ENCODE results near the gene LRRC4B.
"Not testable (repeated sequence)": the region's sequence is repeated elsewhere in the genome, so short reads cannot be mapped to it uniquely, and the experiment has no call there.

The LRRC4B gene

GRCh38 chr19:50535672-50536187 is 32.5 kb downstream of the LRRC4B start:
- TF ChIP-seq, protein P1, sequence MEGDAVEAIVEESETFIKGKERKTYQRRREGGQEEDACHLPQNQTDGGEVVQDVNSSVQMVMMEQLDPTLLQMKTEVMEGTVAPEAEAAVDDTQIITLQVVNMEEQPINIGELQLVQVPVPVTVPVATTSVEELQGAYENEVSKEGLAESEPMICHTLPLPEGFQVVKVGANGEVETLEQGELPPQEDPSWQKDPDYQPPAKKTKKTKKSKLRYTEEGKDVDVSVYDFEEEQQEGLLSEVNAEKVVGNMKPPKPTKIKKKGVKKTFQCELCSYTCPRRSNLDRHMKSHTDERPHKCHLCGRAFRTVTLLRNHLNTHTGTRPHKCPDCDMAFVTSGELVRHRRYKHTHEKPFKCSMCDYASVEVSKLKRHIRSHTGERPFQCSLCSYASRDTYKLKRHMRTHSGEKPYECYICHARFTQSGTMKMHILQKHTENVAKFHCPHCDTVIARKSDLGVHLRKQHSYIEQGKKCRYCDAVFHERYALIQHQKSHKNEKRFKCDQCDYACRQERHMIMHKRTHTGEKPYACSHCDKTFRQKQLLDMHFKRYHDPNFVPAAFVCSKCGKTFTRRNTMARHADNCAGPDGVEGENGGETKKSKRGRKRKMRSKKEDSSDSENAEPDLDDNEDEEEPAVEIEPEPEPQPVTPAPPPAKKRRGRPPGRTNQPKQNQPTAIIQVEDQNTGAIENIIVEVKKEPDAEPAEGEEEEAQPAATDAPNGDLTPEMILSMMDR (IDR thresholded peaks at IDR 0.05; ENCODE audit: low read depth, low read length): no peak

GRCh38 chr19:50534478-50534877 is 33.8 kb downstream of the LRRC4B start:
- TF ChIP-seq, protein P1 (IDR thresholded peaks at IDR 0.05; ENCODE audit: low read depth, low read length): no peak
- H3K4me3 ChIP-seq (replicated peaks in 1 of 2; ENCODE audit: low read depth in 2 of 2, low read length in 2 of 2): no peak overlapping the region
- no peak for DNase-seq (ENCODE audit: low read depth in 2 of 2)

More at GRCh38 chr19:50535672-50536187, 32.5 kb downstream of the LRRC4B start:
- DNase-seq (ENCODE audit: low read depth in 2 of 2): no peak
- no peak overlapping the region for H3K4me3 ChIP-seq (replicated peaks in 1 of 2; ENCODE audit: low read depth in 2 of 2, low read length in 2 of 2)

DNA sequence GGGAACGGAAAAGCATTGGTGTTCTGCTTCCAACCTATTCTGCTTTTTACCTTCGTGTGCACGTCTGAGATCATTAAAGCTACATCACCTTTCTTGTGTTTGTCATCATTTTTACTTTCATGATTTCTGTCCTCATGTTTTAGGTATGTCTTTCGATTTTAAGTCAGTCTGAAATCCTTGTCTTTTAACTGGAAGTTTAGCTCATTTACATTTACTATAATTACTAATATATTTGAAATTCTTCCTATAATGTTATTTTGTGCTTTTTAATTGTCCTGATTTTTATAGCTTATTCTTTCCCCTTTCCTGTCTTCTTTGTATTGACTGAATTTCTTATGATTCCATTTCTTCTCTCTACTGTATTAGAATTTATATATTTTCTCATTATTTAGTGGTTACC is 35.3 kb downstream of the LRRC4B start:
- TF ChIP-seq, protein P1 (IDR thresholded peaks at IDR 0.05; ENCODE audit: low read depth, low read length): no peak
- no peak for DNase-seq (ENCODE audit: low read depth in 2 of 2)
- H3K4me3 ChIP-seq (replicated peaks in 1 of 2; ENCODE audit: low read depth in 2 of 2, low read length in 2 of 2): no peak overlapping the region

- H3K4me3 ChIP-seq (replicated peaks in 1 of 2; ENCODE audit: low read depth in 2 of 2, low read length in 2 of 2): no peak overlapping the region
- DNase-seq (ENCODE audit: low read depth in 2 of 2): no peak
- TF ChIP-seq, protein P1 (IDR thresholded peaks at IDR 0.05; ENCODE audit: low read depth, low read length): no peak
Observed at GRCh38 chr19:50531171-50531612, 37.0 kb downstream of the LRRC4B start.

GRCh38 chr19:50528052-50528451 is 40.2 kb downstream of the LRRC4B start:
- not testable (repeated sequence) for DNase-seq (ENCODE audit: low read depth in 2 of 2)

GRCh38 chr19:50522881-50523280 is 45.4 kb downstream of the LRRC4B start:
- DNase-seq (ENCODE audit: low read depth in 2 of 2): no peak
- H3K4me3 ChIP-seq (replicated peaks in 1 of 2; ENCODE audit: low read depth in 2 of 2, low read length in 2 of 2): no peak overlapping the region
- TF ChIP-seq, protein P1 (IDR thresholded peaks at IDR 0.05; ENCODE audit: low read depth, low read length): no peak

More at GRCh38 chr19:50528052-50528451, 40.2 kb downstream of the LRRC4B start:
- H3K4me3 ChIP-seq (replicated peaks in 1 of 2; ENCODE audit: low read depth in 2 of 2, low read length in 2 of 2): not testable (repeated sequence)

DNA sequence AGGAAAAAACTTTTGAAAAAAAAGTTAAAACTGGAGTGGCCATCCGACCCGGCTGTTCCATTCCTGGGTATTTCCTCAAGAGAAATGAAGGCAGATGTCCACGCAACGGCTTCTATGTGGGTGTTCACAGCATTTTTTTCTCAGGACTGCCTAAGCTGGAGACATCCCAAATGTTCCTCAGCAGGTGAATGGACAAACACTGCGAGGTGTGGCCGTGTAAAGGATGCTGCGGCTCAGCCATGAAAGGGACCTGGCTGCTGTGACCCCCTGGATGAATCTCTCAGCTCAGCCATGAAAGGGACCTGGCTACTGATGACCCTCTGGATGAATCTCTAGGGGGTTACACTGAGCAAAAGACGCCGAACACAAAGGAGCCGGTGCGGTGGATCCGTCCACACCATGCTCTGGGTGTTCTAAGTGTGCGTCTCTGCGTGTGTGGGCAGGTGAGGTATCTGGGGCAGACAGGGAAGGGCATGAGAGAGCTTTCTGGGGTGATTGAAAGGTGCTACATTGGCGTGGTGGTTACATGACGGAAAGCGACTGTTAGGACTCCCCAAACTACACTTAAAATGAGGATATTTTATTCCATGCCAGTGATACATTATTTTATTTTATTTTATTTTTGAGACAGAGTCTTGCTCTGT is 47.3 kb downstream of the LRRC4B start:
- no peak overlapping the region for H3K4me3 ChIP-seq (replicated peaks in 1 of 2; ENCODE audit: low read depth in 2 of 2, low read length in 2 of 2)
- no peak for DNase-seq (ENCODE audit: low read depth in 2 of 2)
- TF ChIP-seq, protein P1 (IDR thresholded peaks at IDR 0.05; ENCODE audit: low read depth, low read length): no peak
